Measurements from ENCODE around the gene ZGRF1.
"Not testable (repeated sequence)": the region's sequence is repeated elsewhere in the genome, so short reads cannot be mapped to it uniquely, and the experiment has no call there.

ZGRF1 gene

GRCh38 chr4:112636688-112637551, at the start of gene ZGRF1, which contains the start of gene LARP7:
Gene ZGRF1 (minus strand): TSS chr4:112636909. CDS start chr4:112633176, 3,733 bp downstream.
Gene LARP7 (plus strand): TSS chr4:112637143. CDS start chr4:112644670, 7,527 bp downstream.
- DNase-seq, result peak; percentile 97

GRCh38 chr4:112680996-112681395, 44.3 kb upstream of the ZGRF1 start:
- DNase-seq, result no peak

GRCh38 chr4:112677519-112678091, 40.9 kb upstream of the ZGRF1 start:
- no peak for DNase-seq

GRCh38 chr4:112674376-112674775, 37.7 kb upstream of the ZGRF1 start:
- no peak for DNase-seq

GRCh38 chr4:112673686-112674085, 37.0 kb upstream of the ZGRF1 start:
- DNase-seq, result no peak

GRCh38 chr4:112673076-112673475, 36.4 kb upstream of the ZGRF1 start:
- DNase-seq, result no peak

- DNase-seq, result no peak
These were observed 31.4 kb upstream of the ZGRF1 start for GRCh38 chr4:112668131-112668530.

- no peak for DNase-seq
These were observed 27.9 kb upstream of the ZGRF1 start for GRCh38 chr4:112664611-112665010.

- not testable (repeated sequence) for DNase-seq
These were observed 19.4 kb upstream of the ZGRF1 start for GRCh38 chr4:112656115-112656514.

GRCh38 chr4:112655270-112655669, 18.6 kb upstream of the ZGRF1 start:
- DNase-seq, result no peak

- no peak for DNase-seq
These were observed 15.5 kb upstream of the ZGRF1 start for GRCh38 chr4:112652216-112652615.

- DNase-seq, result no peak
These were observed 14.9 kb upstream of the ZGRF1 start for GRCh38 chr4:112651641-112652040.

- DNase-seq, result no peak
These were observed 13.6 kb upstream of the ZGRF1 start for GRCh38 chr4:112650332-112650731.

- no peak for DNase-seq
These were observed 12.3 kb upstream of the ZGRF1 start for GRCh38 chr4:112649055-112649408.

- no peak for DNase-seq
These were observed 11.8 kb upstream of the ZGRF1 start for GRCh38 chr4:112648263-112649054.

- DNase-seq, result no peak
These were observed 11.1 kb upstream of the ZGRF1 start for GRCh38 chr4:112647785-112648184.

GRCh38 chr4:112646632-112647537, 10.2 kb upstream of the ZGRF1 start:
- no peak for DNase-seq

GRCh38 chr4:112645541-112646329, 9.0 kb upstream of the ZGRF1 start:
- no peak for DNase-seq

GRCh38 chr4:112644595-112645535, 8.2 kb upstream of the ZGRF1 start:
- not testable (repeated sequence) for DNase-seq

- DNase-seq, result no peak
These were observed 5.8 kb upstream of the ZGRF1 start for GRCh38 chr4:112642526-112642925.

- no peak for DNase-seq
These were observed 800 bp upstream of the ZGRF1 start for GRCh38 chr4:112637552-112637866.
